Measurements from ENCODE around the gene DIRAS2.
"Not testable (repeated sequence)": the region's sequence is repeated elsewhere in the genome, so short reads cannot be mapped to it uniquely, and the experiment has no call there.

DIRAS2 gene

GRCh38 chr9:90642570-90643539 is at the start of gene DIRAS2:
TSS of gene DIRAS2 (minus strand) at chr9:90642824. CDS start at chr9:90613827, 28,997 bp downstream.
- peak; percentile 80 for DNase-seq (ENCODE audit: low spot score)

GRCh38 chr9:90684736-90685135 is 42.1 kb upstream of the DIRAS2 start:
- DNase-seq (ENCODE audit: low spot score): no peak

DNA sequence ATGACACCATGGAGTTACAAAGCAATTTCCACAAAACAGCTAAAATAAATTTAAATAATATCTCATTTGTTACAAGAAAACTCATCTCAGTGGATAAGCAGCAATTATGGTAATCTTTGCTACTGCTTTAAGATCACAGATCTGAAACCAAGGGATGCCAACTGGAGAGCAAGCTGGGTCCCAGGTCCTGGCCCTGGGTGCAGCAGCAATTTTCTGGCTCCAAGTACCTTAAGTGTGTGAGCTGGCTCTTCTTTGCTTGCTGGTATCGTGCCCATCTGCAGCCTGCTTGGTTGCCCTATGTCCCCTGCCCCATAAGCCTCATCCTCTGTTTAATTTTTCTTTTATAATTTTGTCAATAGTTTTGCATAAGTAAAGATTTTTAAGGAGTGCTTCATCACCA is 41.5 kb upstream of the DIRAS2 start:
- no peak for DNase-seq (ENCODE audit: low spot score)

GRCh38 chr9:90680534-90680933 is 37.9 kb upstream of the DIRAS2 start:
- DNase-seq (ENCODE audit: low spot score): no peak

- peak; percentile 64 for DNase-seq (ENCODE audit: low spot score)
Measured at GRCh38 chr9:90665072-90665471, 22.4 kb upstream of the DIRAS2 start.

DNA sequence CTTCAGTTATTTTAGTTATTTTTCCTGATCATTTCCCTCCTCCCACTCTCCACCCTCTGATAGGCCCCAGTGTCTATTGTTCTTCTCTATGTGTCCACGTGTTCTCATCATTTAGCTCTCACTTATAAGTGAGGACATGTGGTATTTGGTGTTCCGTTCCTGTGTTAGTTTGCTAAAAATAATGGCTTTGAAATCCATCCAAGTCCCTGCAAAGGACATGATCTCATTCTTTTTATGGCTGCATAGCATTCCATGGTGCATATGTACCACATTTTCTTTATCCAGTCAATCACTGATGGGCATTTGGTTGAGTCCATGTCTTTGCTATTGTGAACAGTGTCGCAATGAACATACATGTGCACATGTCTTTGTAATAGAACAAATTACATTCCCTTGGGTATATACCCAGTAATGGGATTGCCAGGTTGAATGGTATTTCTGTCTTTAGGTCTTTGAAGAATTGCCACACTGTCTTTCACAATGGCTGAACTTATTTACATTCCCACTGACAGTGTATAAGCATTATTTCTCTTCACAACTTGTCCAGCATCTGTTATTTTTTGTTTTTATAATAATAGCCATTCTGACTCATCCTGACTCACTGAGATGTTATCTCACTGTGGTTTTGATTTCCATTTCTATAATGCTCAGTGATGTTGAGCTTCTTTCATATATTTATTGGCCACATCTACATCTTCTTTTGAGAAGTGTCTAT is 17.2 kb upstream of the DIRAS2 start:
- no peak for DNase-seq (ENCODE audit: low spot score)

DNA sequence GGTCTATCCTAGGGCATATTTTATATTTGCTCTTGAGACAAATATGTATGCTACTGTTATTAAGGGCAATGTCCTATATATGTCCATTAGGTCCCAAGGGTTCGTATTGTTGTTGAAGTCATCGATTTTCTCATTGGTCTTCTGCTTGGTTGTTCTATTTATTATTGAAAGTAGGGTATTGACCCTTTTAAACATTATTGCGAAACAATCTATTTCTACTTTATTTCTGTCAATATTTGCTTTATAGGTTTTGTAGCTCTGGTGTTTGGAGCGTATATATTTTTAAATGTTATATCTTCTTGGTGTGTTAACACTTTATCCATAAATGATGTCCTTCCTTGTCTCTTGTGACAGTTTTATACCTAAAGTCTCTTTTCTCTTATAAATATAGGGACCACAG is 16.2 kb upstream of the DIRAS2 start:
- DNase-seq (ENCODE audit: low spot score): no peak

DNA sequence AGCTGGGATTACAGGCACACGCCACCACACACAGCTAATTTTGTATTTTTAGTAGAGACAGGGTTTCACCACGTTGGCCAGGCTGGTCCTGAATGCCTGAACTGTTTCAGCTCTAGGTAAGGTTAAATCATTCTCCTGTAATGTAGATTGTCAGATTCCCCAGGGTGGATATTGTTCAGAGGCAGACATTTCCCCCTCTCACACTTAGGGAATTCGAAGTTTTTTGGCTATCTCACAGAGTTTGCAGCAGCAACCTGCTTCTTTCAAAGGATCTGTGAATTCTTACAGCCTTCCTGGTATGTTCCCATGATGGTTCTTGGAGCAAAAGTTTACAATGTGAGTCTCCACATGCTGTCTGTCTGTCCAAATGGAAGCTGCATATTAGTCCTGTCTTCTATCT is 15.6 kb upstream of the DIRAS2 start:
- no peak for DNase-seq (ENCODE audit: low spot score)

DNA sequence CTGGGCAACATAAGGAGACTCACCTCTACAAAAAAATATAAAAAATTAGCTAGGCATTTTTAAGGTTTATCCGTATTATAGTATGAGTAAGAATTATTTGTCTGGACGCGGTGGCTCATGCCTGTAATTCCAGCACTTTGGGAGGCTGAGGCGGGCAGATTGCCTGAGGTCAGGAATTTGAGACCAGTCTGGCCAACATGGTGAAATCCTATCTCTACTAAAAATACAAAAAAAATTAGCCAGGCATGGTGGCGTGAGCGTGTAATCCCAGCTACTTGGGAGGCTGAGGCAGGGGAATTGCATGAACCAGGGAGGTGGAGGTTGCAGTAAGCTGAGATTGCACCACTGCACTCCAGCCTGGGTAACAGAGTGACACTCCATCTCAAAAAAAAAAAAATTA is 14.3 kb upstream of the DIRAS2 start:
- DNase-seq (ENCODE audit: low spot score): not testable (repeated sequence)

GRCh38 chr9:90651246-90651645 is 8.6 kb upstream of the DIRAS2 start:
- DNase-seq (ENCODE audit: low spot score): no peak

- DNase-seq (ENCODE audit: low spot score): no peak
Measured at GRCh38 chr9:90647843-90648242, 5.2 kb upstream of the DIRAS2 start.

DNA sequence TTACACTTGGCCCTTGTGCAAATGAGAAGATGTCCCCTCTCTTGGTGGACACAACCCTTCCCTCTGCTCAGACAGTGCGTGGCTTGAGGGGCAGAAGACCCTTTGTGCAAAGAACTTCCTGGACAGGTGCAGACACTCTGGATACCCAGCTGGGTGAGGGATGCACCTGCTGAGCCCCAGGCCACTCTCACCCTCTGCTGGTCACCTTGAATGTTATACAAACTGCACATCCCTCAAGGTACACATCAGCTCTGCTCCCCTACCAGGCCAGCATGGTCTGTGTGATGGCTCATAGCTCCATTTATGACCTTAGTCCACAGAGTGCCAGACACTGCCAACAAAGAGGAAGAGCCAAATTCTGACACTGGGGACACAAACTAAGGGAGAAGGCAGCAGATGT is 3.1 kb upstream of the DIRAS2 start:
- no peak for DNase-seq (ENCODE audit: low spot score)

DNA sequence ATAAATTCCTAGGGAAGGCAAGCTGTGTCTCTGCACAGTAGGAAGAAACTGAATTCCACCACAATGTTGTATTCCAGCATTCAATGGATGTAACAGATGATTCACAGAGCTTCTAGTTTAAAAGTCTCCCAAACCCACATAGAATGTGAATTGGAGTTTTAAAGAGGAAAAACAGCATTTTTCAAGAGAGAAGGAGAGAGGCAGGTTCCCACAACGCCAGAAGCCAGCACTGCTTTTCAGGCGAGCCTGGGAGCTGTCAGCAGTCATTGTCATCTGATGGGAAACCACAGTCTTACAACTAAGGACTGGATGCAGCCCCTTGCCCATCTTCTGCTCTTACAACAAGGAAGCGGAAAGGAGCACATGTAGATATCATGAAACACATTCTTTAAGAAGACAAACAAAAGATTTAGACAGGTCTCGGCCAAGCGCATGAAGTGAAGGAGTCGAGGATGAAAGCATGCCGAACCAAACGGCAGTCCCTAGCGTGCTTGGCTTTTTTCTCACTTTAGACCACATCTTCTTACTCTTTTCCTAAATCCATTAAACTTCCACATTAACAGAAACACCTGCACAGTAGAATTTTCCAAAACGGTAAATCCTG is 638 bp downstream of the DIRAS2 start:
- no peak for DNase-seq (ENCODE audit: low spot score)

- no peak for DNase-seq (ENCODE audit: low spot score)
Measured at GRCh38 chr9:90641086-90641485, 1.5 kb downstream of the DIRAS2 start.

DNA sequence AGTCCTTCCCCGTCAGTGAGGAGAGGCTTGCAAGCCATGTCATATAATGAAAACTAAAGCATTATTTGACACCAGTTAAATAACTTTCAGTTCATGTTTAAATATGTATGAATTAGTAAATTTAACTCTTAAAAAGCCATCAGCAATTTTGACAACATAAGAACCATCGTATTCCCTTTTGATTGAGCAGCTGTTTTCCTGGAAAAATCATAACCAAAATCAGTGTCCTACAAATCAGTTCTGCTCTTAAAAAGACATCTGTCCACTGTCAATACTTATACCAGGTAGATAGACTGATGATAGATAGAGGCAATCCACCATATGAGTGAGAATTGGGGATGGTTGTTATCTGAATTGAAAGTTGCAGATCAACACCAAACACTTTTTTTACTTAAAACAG is 2.3 kb downstream of the DIRAS2 start:
- no peak for DNase-seq (ENCODE audit: low spot score)

DNA sequence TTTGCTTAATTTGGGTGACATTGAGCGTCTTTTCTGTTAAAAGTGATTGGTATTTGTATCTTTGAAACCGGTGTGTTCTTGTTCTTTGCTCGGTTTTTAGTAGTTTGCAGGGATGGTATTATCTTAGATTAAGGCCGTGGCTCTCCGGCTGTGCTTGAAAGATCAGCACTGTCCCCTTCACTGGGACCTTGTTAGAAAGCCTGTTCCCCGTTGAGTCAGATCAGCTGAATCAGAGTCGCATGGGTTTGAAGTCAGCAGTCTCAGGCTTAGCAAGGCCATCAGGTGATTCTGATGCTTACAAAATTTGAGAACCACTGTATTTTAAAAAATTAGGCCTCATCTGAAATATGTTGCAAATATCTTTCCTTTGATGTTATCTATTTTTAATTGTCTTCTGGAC is 5.0 kb downstream of the DIRAS2 start:
- DNase-seq (ENCODE audit: low spot score): no peak

DNA sequence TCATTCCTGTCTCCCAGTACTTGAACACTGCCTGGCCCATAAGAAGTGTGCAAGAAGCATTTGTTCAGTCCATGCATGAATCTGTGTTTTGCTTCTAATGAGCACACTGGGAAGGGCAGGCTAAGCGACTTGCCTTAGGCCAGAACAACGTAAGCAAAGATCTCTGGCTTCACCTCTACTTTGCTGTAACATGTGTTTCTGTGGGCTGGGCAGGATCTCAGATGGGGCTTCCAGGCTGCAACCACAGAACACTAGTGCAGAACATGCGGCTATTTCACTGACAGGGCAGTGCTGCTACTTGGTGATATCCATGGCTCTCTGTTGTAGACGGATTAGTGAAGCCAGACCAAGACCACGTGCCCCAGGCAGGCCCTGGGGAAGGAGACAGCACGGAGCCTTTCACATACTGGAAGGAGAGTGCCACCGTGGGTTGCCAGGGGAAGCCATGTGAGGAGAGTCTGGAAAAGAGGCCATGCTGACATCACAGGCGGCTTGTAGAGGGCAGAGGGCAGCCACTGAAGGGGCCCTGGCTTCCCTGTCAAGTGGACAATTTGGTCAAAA is 9.9 kb downstream of the DIRAS2 start:
- DNase-seq (ENCODE audit: low spot score): no peak

- DNase-seq (ENCODE audit: low spot score): no peak
Measured at GRCh38 chr9:90631964-90632363, 10.7 kb downstream of the DIRAS2 start.

- DNase-seq (ENCODE audit: low spot score): no peak
Measured at GRCh38 chr9:90629991-90630390, 12.6 kb downstream of the DIRAS2 start.

- DNase-seq (ENCODE audit: low spot score): no peak
Measured at GRCh38 chr9:90629354-90629753, 13.3 kb downstream of the DIRAS2 start.

GRCh38 chr9:90616806-90617205 is 25.8 kb downstream of the DIRAS2 start:
- no peak for DNase-seq (ENCODE audit: low spot score)

DNA sequence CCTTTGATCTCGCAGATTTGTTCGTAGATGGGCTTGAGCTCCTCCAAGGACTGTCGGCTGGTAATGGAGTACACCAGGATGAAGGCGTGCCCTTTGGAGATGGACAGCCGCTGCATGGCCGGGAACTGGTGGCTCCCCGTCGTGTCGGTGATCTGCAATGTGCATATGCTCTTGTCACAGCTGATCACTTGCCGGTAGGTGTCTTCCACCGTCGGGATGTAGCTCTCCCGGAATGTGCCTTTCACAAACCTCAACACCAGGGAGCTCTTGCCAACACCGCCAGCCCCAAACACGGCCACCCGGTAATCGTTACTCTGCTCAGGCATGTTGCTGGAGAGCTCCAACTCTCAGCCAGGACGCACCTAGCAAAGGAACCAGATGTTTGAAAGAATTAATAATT is 29.1 kb downstream of the DIRAS2 start:
- DNase-seq (ENCODE audit: low spot score): no peak

DNA sequence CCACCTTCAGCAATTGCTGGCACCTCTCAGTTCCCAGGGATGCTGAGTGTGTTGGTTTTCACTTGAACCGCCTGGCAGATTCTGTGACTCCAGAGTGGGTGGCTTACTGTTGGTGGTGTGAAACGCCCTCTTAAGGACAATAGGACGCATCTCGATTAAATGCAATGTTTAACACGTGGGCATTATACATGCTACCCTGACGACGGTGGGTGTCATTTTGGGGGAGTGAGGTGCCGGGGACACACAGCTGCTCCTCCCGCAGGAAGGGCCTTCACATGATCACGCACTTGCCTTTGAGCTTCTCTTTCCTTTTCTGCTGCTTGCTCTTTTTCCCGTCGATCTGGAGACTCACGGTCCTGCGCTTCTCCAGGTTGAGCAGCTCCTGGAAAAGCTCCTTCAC is 29.7 kb downstream of the DIRAS2 start:
- DNase-seq (ENCODE audit: low spot score): no peak

Data from iPS-NIHi11 (cell line).